GM18502 (cell line): Measurements from ENCODE around the gene MIA.
A peak's percentile ranks its signal among the peaks of the same experiment; 100 is the strongest.
"Not testable (repeated sequence)": the region's sequence is repeated elsewhere in the genome, so short reads cannot be mapped to it uniquely, and the experiment has no call there.

Experiments used
- ATAC-seq: cut with Tn5 transposase; IDR thresholded peaks from one replicate; pipeline ENCODE4 v1.9.1; 2021; ENCODE audit warnings: mild to moderate bottlenecking; ENCODE audit not compliant: unreplicated experiment, poor library complexity

The MIA gene

GRCh38 chr19:40750058-40750873 is 25.1 kb upstream of the MIA start, which contains the start of gene ACTMAP:
TSS of gene ACTMAP (minus strand) at chr19:40750477. CDS start at chr19:40749803, 674 bp downstream.
- ATAC-seq, result peak; percentile 81

GRCh38 chr19:40750874-40751537 is 24.3 kb upstream of the MIA start, which contains the start of gene SNRPA:
TSS of gene SNRPA (plus strand) at chr19:40751203. CDS start at chr19:40751409, 206 bp downstream.
- ATAC-seq, result peak; percentile 58

GRCh38 chr19:40752257-40752781 is 23.0 kb upstream of the MIA start:
- no peak for ATAC-seq

- no peak for ATAC-seq
Measured at GRCh38 chr19:40754611-40755247, 20.6 kb upstream of the MIA start.

- no peak for ATAC-seq
Measured at GRCh38 chr19:40755248-40755624, 20.1 kb upstream of the MIA start.

GRCh38 chr19:40755791-40756190 is 19.5 kb upstream of the MIA start:
- no peak for ATAC-seq

GRCh38 chr19:40756502-40757110 is 18.7 kb upstream of the MIA start:
- no peak for ATAC-seq

GRCh38 chr19:40758491-40758890 is 16.8 kb upstream of the MIA start:
- no peak for ATAC-seq

GRCh38 chr19:40759352-40759751 is 16.0 kb upstream of the MIA start:
- no peak for ATAC-seq

GRCh38 chr19:40762754-40763470 is 12.4 kb upstream of the MIA start:
- ATAC-seq, result no peak

GRCh38 chr19:40763526-40763925 is 11.8 kb upstream of the MIA start:
- ATAC-seq, result no peak

GRCh38 chr19:40763963-40764362 is 11.4 kb upstream of the MIA start:
- ATAC-seq, result no peak

GRCh38 chr19:40766385-40766784 is 8.9 kb upstream of the MIA start:
- not testable (repeated sequence) for ATAC-seq

- ATAC-seq, result no peak
Measured at GRCh38 chr19:40768869-40769268, 6.5 kb upstream of the MIA start.

GRCh38 chr19:40771101-40771862 is 4.0 kb upstream of the MIA start:
- ATAC-seq, result not testable (repeated sequence)

- ATAC-seq, result no peak
Measured at GRCh38 chr19:40775632-40776022, 306 bp downstream of the MIA start.

- no peak for ATAC-seq
Measured at GRCh38 chr19:40776364-40776763, 1.0 kb downstream of the MIA start.

- peak; percentile 67 for ATAC-seq
Measured at GRCh38 chr19:40776932-40777644, 1.8 kb downstream of the MIA start.

- no peak for ATAC-seq
Measured at GRCh38 chr19:40777645-40777936, 2.3 kb downstream of the MIA start.
